ENCODE results near the gene RAI14. TPM values are rescaled to one million over a fixed set of nuclear protein-coding genes. Genes with fewer than 3 reads are reported as not detected.

Gene RAI14
- total and polyA plus RNA-seq, 2 donors (not counting 3 experiments of a cell fraction or from before 2014, with no cell fraction given): 114 to 369 TPM

GRCh38 chr5:34632807-34633422, 23.2 kb upstream of the RAI14 start:
- peaks cover 9% of the 10 kb centered on the region for H3K4me1 ChIP-seq (ENCODE audit: control insufficient read depth, extremely low read depth, insufficient read depth, low read length)
- ChIA-PET POLR2A (no interaction called here), CTCF (no interaction called here)
- no peaks in the 10 kb centered on the region for H4K20me1 ChIP-seq (replicated peaks; ENCODE audit: control insufficient read depth, extremely low read depth, insufficient read depth, low read length)
- dilution Hi-C loops (cut with MboI; ENCODE audit: extremely low pct_ligation_motif_present, low sequenced_read_pairs) (no loop called here), intact Hi-C loops (cut with micrococcal nuclease) (no loop called here)
- H3K9ac ChIP-seq (replicated peaks; ENCODE audit: extremely low read depth, insufficient read depth, low read length): no peak overlapping the region
- H3K9me1 ChIP-seq (replicated peaks; ENCODE audit: control insufficient read depth, extremely low read depth, insufficient read depth, low read length): no peaks in the 10 kb centered on the region
- no peaks in the 10 kb centered on the region for H3K27me3 ChIP-seq (ENCODE audit: control insufficient read depth in 2 of 2, insufficient read depth in 2 of 2, low read length in 2 of 2)
- DNase-seq (ENCODE audit: low read depth, low spot score) (no peak), FAIRE-seq (no peak)
- H3K9me3 ChIP-seq (replicated peaks; ENCODE audit: control insufficient read depth, insufficient read depth, low read length): no peaks in the 10 kb centered on the region
- H3K27ac ChIP-seq (ENCODE audit: insufficient read depth, low read depth, low read length): no peak overlapping the region
- no peak overlapping the region for H2AFZ ChIP-seq (ENCODE audit: low read depth, low read length)
- TF ChIP-seq POLR2AphosphoS5 (IDR thresholded peaks at IDR 0.05; ENCODE audit: insufficient read depth, low read depth, low read length) (no peak), EZH2 (IDR thresholded peaks at IDR 0.05; ENCODE audit: borderline replicate concordance, low read depth, low read length, severe bottlenecking) (no peak), MAX (IDR thresholded peaks at IDR 0.05; ENCODE audit: insufficient read depth, insufficient read length) (no peak), MYC (IDR thresholded peaks at IDR 0.05; ENCODE audit: low read depth, low read length) (no peak), CTCF (IDR thresholded peaks at IDR 0.05; ENCODE audit: extremely low read depth in 1 of 2, insufficient read depth in 1 of 2, low read depth in 1 of 2, low read length in 2 of 2) (no peak), POLR2A (IDR thresholded peaks at IDR 0.05; ENCODE audit: low read depth, low read length) (no peak), GATA2 (IDR thresholded peaks at IDR 0.05; ENCODE audit: insufficient read depth, insufficient read length, low read depth, low read length) (no peak), FOS (IDR thresholded peaks at IDR 0.05; ENCODE audit: borderline replicate concordance, insufficient read depth, low read length) (no peak), JUN (IDR thresholded peaks at IDR 0.05; ENCODE audit: borderline replicate concordance, insufficient read depth, insufficient read length, low read depth) (no peak)
- no TSS peak for BruUV-seq (replicated peaks)
- no peak overlapping the region for H3K4me2 ChIP-seq (ENCODE audit: insufficient read depth, low read length)
- H3K79me2 ChIP-seq (ENCODE audit: control insufficient read depth, insufficient read depth, low read length): no peaks in the 10 kb centered on the region
- no peaks in the 10 kb centered on the region for H3K36me3 ChIP-seq (ENCODE audit: control insufficient read depth in 2 of 2, extremely low read depth in 1 of 2, insufficient read depth in 2 of 2, low read length in 2 of 2)
- H3K4me3 ChIP-seq (replicated peaks in 1 of 3; ENCODE audit: insufficient read depth in 1 of 3, low read depth in 1 of 3, low read length in 3 of 3): no peak overlapping the region

All from endothelial cell of umbilical vein (primary cell).